WTC11 (cell line): Measurements from ENCODE around the gene EVC2.

ENCODE experiments used
- ATF2 ChIP-seq: sonication (generic); formaldehyde crosslinking; IDR thresholded peaks from 2 replicates; pipeline ENCODE4 v1.8.1; 2022; ENCODE audit warnings: low read depth, missing genetic modification reagents, borderline replicate concordance
- CTCF ChIP-seq: fragments of 200-600 bp; IDR thresholded peaks from 2 replicates; pipeline ENCODE4 v1.8.0; 2022; ENCODE audit warnings: antibody characterized with exemption
- ESRRA ChIP-seq: sonication (generic); formaldehyde crosslinking; IDR thresholded peaks from 2 replicates; pipeline ENCODE4 v1.8.1; 2022; ENCODE audit warnings: mild to moderate bottlenecking, missing genetic modification reagents, borderline replicate concordance
- ETV6 ChIP-seq: sonication (generic); formaldehyde crosslinking; IDR thresholded peaks from 2 replicates; pipeline ENCODE4 v1.8.1; 2022; ENCODE audit warnings: mild to moderate bottlenecking, missing genetic modification reagents
- FOXP4 ChIP-seq: sonication (generic); formaldehyde crosslinking; IDR thresholded peaks from 2 replicates; pipeline ENCODE4 v1.8.0; 2022; ENCODE audit warnings: mild to moderate bottlenecking, missing genetic modification reagents
- GABPB1 ChIP-seq: sonication (generic); formaldehyde crosslinking; IDR thresholded peaks from 2 replicates; pipeline ENCODE4 v1.8.1; 2023; ENCODE audit warnings: mild to moderate bottlenecking, missing genetic modification reagents
- NFE2L1 ChIP-seq: sonication (generic); formaldehyde crosslinking; IDR thresholded peaks from 2 replicates; pipeline ENCODE4 v1.8.1; 2023; ENCODE audit warnings: missing genetic modification reagents
- NR3C1 ChIP-seq: sonication (generic); formaldehyde crosslinking; conservative IDR thresholded peaks from 2 replicates; pipeline ENCODE4 v1.8.1; 2023; ENCODE audit warnings: low read depth, mild to moderate bottlenecking, missing genetic modification reagents
- TF ChIP-seq, protein P1 (sequence below): sonication (generic); formaldehyde crosslinking; IDR thresholded peaks from 2 replicates; pipeline ENCODE4 v1.8.1; 2022; ENCODE audit warnings: mild to moderate bottlenecking, missing genetic modification reagents, moderate library complexity, borderline replicate concordance

GRCh38 chr4:5676763-5677162 lies 31.6 kb downstream of the EVC2 start:
- TF ChIP-seq, protein P1, sequence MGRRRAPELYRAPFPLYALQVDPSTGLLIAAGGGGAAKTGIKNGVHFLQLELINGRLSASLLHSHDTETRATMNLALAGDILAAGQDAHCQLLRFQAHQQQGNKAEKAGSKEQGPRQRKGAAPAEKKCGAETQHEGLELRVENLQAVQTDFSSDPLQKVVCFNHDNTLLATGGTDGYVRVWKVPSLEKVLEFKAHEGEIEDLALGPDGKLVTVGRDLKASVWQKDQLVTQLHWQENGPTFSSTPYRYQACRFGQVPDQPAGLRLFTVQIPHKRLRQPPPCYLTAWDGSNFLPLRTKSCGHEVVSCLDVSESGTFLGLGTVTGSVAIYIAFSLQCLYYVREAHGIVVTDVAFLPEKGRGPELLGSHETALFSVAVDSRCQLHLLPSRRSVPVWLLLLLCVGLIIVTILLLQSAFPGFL (CRISPR knock-in tag) = no peak
- TF ChIP-seq NR3C1 = no peak
- no peak for TF ChIP-seq CTCF
- TF ChIP-seq FOXP4 (CRISPR knock-in tag) = no peak
- TF ChIP-seq ATF2 (CRISPR knock-in tag) = no peak
- no peak for TF ChIP-seq ETV6 (CRISPR knock-in tag)
- TF ChIP-seq NFE2L1 (CRISPR knock-in tag) = no peak
- TF ChIP-seq GABPB1 = no peak
- no peak for TF ChIP-seq ESRRA
